Neural progenitor cell (in vitro differentiated cells): ENCODE results near the gene VPS41. TPM values are rescaled to one million over a fixed set of nuclear protein-coding genes. Genes with fewer than 3 reads are reported as not detected.

ENCODE experiments used
- DNase-seq: peaks from one replicate; pipeline ENCODE4 v3.0.0-alpha.2; 2016; ENCODE audit warnings: low spot score
- H2AFZ ChIP-seq: fragments of 200-600 bp; sonication (generic); replicated peaks from 2 replicates; pipeline ENCODE4 v1.6.1; 2016; ENCODE audit warnings: antibody characterized with exemption
- H3F3A ChIP-seq: fragments of 200-600 bp; sonication (generic); 2 replicates; pipeline ENCODE4 v1.6.1; 2016; ENCODE audit warnings: antibody characterized with exemption, low read depth
- H3K27ac ChIP-seq: fragments of 200-600 bp; sonication (generic); 2 replicates; pipeline ENCODE4 v1.5.1; 2016; ENCODE audit warnings: mild to moderate bottlenecking
- H3K27me3 ChIP-seq: fragments of 200-600 bp; sonication (generic); 2 replicates; pipeline ENCODE4 v1.6.1; 2016; ENCODE audit warnings: mild to moderate bottlenecking, moderate library complexity
- H3K36me3 ChIP-seq: fragments of 200-600 bp; sonication (generic); 2 replicates; pipeline ENCODE4 v1.5.1; 2016
- H3K4me1 ChIP-seq: fragments of 200-600 bp; sonication (generic); 2 replicates; pipeline ENCODE4 v1.6.1; 2016; ENCODE audit warnings: mixed run types
- H3K4me2 ChIP-seq: fragments of 200-600 bp; sonication (generic); 2 replicates; pipeline ENCODE4 v1.6.1; 2016
- H3K4me3 ChIP-seq: fragments of 200-600 bp; sonication (generic); 2 replicates; pipeline ENCODE4 v1.5.1; 2016
- H3K79me2 ChIP-seq: fragments of 200-600 bp; sonication (generic); 2 replicates; pipeline ENCODE4 v1.6.1; 2016; ENCODE audit warnings: low read depth
- H3K9ac ChIP-seq: fragments of 200-600 bp; sonication (generic); 2 replicates; pipeline ENCODE4 v1.6.1; 2016
- H3K9me3 ChIP-seq: fragments of 200-600 bp; sonication (generic); 2 replicates; pipeline ENCODE4 v1.5.1; 2016; ENCODE audit warnings: low read depth
- H4K20me1 ChIP-seq: fragments of 200-600 bp; sonication (generic); 2 replicates; pipeline ENCODE4 v1.6.1; 2016; ENCODE audit warnings: low read depth
- H3K27ac Mint-ChIP-seq: 3 replicates; pipeline ENCODE4 v1.8.0; 2021; ENCODE audit warnings: mixed read lengths
- H3K27me3 Mint-ChIP-seq: 2 replicates; pipeline ENCODE4 v1.8.0; 2022; ENCODE audit warnings: low read depth, mild to moderate bottlenecking, inconsistent platforms, moderate library complexity, mixed read lengths; ENCODE audit not compliant: insufficient read depth
- H3K36me3 Mint-ChIP-seq: 3 replicates; pipeline ENCODE4 v1.8.0; 2021; ENCODE audit warnings: mixed read lengths
- H3K4me1 Mint-ChIP-seq: 3 replicates; pipeline ENCODE4 v1.8.0; 2021; ENCODE audit warnings: mixed read lengths
- H3K4me3 Mint-ChIP-seq: 3 replicates; pipeline ENCODE4 v1.8.0; 2021; ENCODE audit warnings: mild to moderate bottlenecking, moderate library complexity, mixed read lengths
- H3K9me3 Mint-ChIP-seq: 3 replicates; pipeline ENCODE4 v1.8.0; 2020; ENCODE audit warnings: mixed read lengths
- CTCF ChIP-seq: fragments of 200-600 bp; sonication (generic); IDR thresholded peaks from 2 replicates; pipeline ENCODE4 v1.5.1; 2017; ENCODE audit warnings: antibody characterized with exemption, mild to moderate bottlenecking
- EZH2 ChIP-seq: fragments of 200-600 bp; sonication (generic); IDR thresholded peaks from 2 replicates; pipeline ENCODE4 v1.6.1; 2017; ENCODE audit warnings: antibody characterized with exemption, mild to moderate bottlenecking, moderate library complexity
- EZH2phosphoT487 ChIP-seq: fragments of 200-600 bp; sonication (generic); IDR thresholded peaks from 2 replicates; pipeline ENCODE4 v1.6.1; 2017; ENCODE audit warnings: antibody characterized with exemption
- total RNA-seq: library from RNA; depleted of rRNA; stranded (reverse); fragments of >200 nt; gene quantifications from 2 replicates; pipeline ENCODE4 v1.2.3, GENCODE V29; 2015; ENCODE audit warnings: low replicate concordance

Gene VPS41
- total RNA-seq, 1 donor from 2014 or later: 92.3 TPM

DNA sequence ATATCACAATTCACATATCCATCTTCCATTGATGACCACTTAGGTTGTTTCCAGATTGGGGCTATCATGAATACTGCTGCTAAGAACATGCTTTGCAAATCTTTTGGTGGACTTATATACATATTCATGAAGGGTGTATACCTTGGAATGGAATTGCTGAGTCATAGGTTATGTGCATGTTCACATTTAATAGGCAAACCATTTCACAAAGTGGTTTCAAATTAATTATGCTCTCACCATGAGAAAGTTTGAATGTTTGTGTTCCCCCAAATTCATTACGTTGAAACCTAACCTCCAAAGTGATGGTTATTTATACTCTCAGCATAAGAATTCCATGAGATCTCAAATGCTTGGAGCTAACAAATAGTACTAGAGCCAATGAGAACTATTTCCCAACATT, 86.4 kb downstream of the VPS41 start:
- no peaks in the 10 kb centered on the region for H3K4me1 Mint-ChIP-seq
- H3K4me3 Mint-ChIP-seq: no peak overlapping the region
- H3K4me2 ChIP-seq: no peak overlapping the region

GRCh38 chr7:38820571-38820970, 88.4 kb downstream of the VPS41 start:
- Histone ChIP-seq H3K9ac (no peak overlapping the region), H3K36me3 (peaks cover 7% of the 10 kb centered on the region), H4K20me1 (no peaks in the 10 kb centered on the region), H2AFZ (no peak overlapping the region), H3K9me3 (no peaks in the 10 kb centered on the region), H3F3A (no peaks in the 10 kb centered on the region), H3K27me3 (no peaks in the 10 kb centered on the region), H3K4me1 (peaks cover 3% of the 10 kb centered on the region), H3K79me2 (no peaks in the 10 kb centered on the region), H3K27ac (no peak overlapping the region), H3K4me2 (no peak overlapping the region), H3K4me3 (no peak overlapping the region)
- no peak overlapping the region for H3K27ac Mint-ChIP-seq
- H3K4me1 Mint-ChIP-seq: no peaks in the 10 kb centered on the region
- H3K4me3 Mint-ChIP-seq: no peak overlapping the region
- peaks cover 12% of the 10 kb centered on the region for H3K36me3 Mint-ChIP-seq
- no peaks in the 10 kb centered on the region for H3K9me3 Mint-ChIP-seq
- TF ChIP-seq EZH2phosphoT487 (no peak), CTCF (no peak), EZH2 (no peak)
- H3K27me3 Mint-ChIP-seq: no peaks in the 10 kb centered on the region
- no peak for DNase-seq

More for the DNA sequence above, 86.4 kb downstream of the VPS41 start:
- no peak overlapping the region for H3K27ac Mint-ChIP-seq
- H3K4me3 ChIP-seq: no peak overlapping the region
- H3K36me3 Mint-ChIP-seq: no peaks in the 10 kb centered on the region
- H3K9me3 Mint-ChIP-seq: no peaks in the 10 kb centered on the region
- no peak overlapping the region for H3K27ac ChIP-seq
- H3K79me2 ChIP-seq: no peaks in the 10 kb centered on the region
- TF ChIP-seq EZH2 (no peak), CTCF (no peak), EZH2phosphoT487 (no peak)
- no peaks in the 10 kb centered on the region for H3K27me3 ChIP-seq
- H3F3A ChIP-seq: no peaks in the 10 kb centered on the region
- no peaks in the 10 kb centered on the region for H3K27me3 Mint-ChIP-seq
- no peaks in the 10 kb centered on the region for H4K20me1 ChIP-seq
- DNase-seq: no peak
- H3K9ac ChIP-seq: no peak overlapping the region
- peaks cover 3% of the 10 kb centered on the region for H3K4me1 ChIP-seq
- no peak overlapping the region for H2AFZ ChIP-seq
- no peaks in the 10 kb centered on the region for H3K9me3 ChIP-seq
- peaks cover 7% of the 10 kb centered on the region for H3K36me3 ChIP-seq

DNA sequence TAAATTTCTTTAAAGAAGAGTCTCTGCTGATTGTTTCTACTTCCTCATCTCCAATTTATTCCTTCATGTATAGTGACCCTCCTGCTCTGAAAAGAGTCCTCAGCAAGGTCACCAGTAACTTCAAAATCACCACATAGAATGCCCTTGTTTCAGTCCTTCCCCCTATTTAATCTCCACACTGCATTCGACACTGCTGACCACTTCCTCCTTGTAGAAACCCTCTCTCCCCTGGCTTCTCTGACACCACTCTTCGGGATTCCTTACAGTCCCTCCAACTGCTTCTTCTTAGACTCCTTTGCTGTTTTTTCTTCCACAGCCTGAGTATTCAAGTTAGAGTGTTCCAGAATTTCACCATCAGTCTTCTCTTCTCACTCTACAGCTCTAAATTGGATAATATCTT, 89.5 kb downstream of the VPS41 start:
- H3K9me3 Mint-ChIP-seq: no peaks in the 10 kb centered on the region
- TF ChIP-seq EZH2phosphoT487: no peak
- no peak for TF ChIP-seq CTCF
- TF ChIP-seq EZH2: no peak

More for the DNA sequence above, 89.5 kb downstream of the VPS41 start:
- no peaks in the 10 kb centered on the region for H3K79me2 ChIP-seq
- no peaks in the 10 kb centered on the region for H4K20me1 ChIP-seq
- no peak for DNase-seq
- H3K4me3 Mint-ChIP-seq: no peak overlapping the region
- H3K36me3 ChIP-seq: peaks cover 7% of the 10 kb centered on the region
- H3K36me3 Mint-ChIP-seq: peaks cover 16% of the 10 kb centered on the region
- no peak overlapping the region for H2AFZ ChIP-seq
- no peaks in the 10 kb centered on the region for H3K27me3 Mint-ChIP-seq
- no peaks in the 10 kb centered on the region for H3F3A ChIP-seq
- no peaks in the 10 kb centered on the region for H3K27me3 ChIP-seq
- H3K27ac Mint-ChIP-seq: no peak overlapping the region
- no peaks in the 10 kb centered on the region for H3K9me3 ChIP-seq
- H3K27ac ChIP-seq: no peak overlapping the region
- no peak overlapping the region for H3K4me3 ChIP-seq
- no peak overlapping the region for H3K9ac ChIP-seq
- H3K4me1 ChIP-seq: peaks cover 3% of the 10 kb centered on the region
- no peak overlapping the region for H3K4me2 ChIP-seq
- no peaks in the 10 kb centered on the region for H3K4me1 Mint-ChIP-seq
